Hematopoietic multipotent progenitor cell treated with erythropoietin and hydrocortisone succinate and interleukin-3 and kit ligand, for 17 days (in vitro differentiated cells): ENCODE measurements around the gene TBC1D2.
A peak's percentile ranks its signal among the peaks of the same experiment; 100 is the strongest.
"Not testable (repeated sequence)": the region's sequence is repeated elsewhere in the genome, so short reads cannot be mapped to it uniquely, and the experiment has no call there.

Source experiments
- DNase-seq: peaks from one replicate; pipeline ENCODE4 v3.0.0-alpha.2; 2015; ENCODE audit warnings: low spot score

Gene TBC1D2, protein sequence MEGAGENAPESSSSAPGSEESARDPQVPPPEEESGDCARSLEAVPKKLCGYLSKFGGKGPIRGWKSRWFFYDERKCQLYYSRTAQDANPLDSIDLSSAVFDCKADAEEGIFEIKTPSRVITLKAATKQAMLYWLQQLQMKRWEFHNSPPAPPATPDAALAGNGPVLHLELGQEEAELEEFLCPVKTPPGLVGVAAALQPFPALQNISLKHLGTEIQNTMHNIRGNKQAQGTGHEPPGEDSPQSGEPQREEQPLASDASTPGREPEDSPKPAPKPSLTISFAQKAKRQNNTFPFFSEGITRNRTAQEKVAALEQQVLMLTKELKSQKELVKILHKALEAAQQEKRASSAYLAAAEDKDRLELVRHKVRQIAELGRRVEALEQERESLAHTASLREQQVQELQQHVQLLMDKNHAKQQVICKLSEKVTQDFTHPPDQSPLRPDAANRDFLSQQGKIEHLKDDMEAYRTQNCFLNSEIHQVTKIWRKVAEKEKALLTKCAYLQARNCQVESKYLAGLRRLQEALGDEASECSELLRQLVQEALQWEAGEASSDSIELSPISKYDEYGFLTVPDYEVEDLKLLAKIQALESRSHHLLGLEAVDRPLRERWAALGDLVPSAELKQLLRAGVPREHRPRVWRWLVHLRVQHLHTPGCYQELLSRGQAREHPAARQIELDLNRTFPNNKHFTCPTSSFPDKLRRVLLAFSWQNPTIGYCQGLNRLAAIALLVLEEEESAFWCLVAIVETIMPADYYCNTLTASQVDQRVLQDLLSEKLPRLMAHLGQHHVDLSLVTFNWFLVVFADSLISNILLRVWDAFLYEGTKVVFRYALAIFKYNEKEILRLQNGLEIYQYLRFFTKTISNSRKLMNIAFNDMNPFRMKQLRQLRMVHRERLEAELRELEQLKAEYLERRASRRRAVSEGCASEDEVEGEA

DNA sequence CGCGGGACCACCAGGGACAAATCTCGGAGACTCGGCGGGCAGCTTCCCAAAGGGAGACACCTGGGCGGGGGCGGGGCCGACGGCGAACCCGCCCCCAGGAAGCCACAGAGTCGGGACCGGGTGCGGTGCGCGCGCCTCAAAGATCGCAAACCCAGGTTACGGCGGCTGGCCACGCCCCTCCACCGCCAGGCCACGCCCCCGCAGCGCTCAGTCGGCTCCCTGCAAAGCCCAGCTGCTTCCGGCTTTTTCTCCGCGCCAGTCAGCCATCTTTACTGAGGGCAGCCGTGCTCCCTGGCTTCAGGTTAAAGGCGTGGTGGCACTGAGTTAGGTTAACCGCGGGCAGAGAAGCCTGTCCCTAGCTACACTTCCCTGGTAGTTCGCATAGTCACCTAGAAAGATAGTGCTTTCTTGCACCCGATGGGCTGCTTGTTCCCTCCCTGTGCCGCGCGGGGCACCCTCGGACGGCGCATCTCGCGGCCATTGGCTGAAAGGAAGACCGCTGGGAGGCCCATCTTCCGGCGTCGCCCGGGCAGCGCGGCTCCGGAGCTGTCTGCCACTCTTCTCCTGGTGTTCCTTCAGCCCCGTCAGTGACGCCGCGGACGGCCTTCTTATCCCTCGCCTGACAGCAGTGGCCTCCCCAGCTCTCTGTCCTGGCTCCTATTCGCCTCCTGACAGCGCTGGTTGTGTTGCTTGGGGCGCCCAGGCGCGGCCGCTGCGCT lies at the start of gene TBC1D2:
TBC1D2 (minus strand) TSS at position 72 of the 719 bp plus-strand sequence. CDS start 108 bp downstream, outside the sequence.
- DNase-seq: peak; percentile 97

DNA sequence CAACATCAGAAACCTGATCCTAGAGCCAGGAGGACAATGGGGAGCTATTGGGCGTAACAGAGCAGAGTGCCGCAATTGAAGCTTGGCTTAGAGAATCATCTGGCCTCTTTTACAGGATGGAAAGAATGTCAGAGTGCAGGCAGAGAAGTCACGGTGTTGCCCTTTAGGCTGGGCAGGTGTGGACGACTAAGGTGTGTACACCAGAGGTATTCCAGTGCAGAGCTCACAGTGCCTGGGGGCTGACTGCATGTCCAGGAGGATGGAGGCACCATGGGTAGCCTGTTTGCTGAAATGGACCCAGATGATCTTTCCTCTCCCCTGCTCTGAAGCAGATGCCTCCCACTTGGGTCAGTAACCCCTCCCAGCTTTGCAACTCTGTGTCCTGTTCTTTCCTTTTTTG lies 48.9 kb upstream of the TBC1D2 start:
- no peak for DNase-seq

DNA sequence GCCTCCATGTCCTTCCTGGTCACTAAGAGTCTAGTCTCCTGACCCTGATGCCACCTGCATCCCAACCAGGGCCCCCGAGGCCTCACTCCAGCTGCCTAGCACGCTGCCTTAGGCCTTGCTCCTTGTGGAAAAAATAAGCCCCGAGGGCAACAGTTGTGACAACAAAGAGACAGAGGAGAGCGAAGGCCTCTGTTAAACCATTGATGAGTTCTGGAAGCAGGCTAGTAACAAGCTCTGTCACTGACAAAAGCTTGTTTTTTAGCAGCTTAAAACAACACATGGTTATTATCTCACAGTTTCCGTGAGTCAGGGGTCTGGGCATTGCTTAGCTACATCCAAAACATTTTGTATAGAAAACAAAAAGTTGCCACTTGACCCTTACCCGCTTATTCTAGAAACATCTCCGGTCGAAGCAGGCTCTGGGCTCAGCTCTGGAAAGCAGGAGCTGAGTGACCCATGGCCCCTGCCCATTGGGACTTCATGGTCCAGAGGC lies 48.2 kb upstream of the TBC1D2 start:
- no peak for DNase-seq

DNA sequence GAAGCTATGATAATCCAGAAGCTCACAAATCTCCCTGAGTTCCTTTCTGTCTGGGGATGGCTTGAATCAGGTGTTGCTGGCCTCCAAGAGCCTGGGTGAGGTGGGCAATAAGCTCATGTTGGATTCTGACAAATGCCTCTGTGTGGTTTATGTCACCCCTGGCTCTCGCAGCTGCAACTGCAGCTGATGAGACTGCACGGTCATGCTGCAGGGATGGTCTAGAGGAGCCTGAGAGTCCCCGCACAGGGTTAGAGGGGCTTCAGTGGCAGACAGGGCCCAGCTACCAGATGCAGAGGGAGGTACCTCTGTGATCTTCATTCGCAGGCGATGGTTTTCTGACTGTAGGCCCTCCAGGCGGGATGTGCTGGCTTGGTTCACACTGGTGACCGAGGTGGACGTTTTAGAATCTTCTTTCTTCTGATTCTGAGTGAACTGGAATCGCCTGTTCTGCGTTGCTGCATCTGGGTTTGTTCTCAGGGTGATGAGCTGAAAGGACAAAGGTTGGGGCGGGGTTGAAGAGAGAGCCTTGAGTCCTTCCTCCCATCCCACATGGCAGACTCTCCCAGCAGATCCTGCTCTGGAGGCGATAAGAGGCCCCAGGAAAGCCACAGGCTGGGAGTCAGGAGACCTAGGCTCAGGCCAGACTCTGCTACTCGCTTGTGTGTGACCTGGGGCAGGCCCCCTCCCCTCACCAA lies 47.6 kb upstream of the TBC1D2 start:
- no peak for DNase-seq

DNA sequence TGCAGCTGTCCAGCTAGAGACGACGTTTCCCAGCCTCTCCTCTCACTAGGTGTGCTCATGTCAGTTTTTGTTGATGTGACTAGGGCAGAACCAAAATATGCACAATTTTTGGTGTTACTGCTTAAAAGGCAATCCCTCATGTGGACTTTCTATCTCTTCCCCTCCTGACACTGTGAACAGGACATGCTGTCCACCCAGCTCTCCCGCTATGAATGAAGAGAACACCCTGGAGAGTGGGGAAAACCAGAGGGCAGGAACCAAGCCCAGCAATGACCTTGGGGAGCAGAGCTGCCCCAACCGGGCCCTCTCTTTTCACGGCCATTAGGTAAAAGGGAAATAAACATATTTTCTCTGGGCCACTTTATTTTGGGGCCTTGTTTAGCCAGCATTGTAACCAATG lies 46.7 kb upstream of the TBC1D2 start:
- DNase-seq: no peak

DNA sequence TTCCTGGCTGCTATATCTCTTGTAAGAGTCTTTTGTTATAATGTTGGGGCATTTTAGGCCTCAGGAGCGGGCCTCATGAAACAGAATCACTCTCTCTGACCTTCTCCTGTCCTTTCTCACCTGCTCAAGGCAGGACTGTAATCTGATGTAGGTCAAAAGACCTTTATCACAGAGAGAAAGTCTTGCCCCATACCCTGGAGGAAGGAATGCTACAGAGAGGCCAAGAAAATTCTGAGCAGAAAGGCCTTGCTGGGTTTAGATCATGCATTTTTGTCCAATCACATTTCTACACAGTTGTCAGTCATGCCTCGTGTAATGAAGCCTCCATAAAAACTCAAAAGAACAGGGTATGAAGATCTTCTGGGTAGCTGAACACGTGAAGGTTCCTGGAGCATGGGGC lies 45.2 kb upstream of the TBC1D2 start:
- no peak for DNase-seq

DNA sequence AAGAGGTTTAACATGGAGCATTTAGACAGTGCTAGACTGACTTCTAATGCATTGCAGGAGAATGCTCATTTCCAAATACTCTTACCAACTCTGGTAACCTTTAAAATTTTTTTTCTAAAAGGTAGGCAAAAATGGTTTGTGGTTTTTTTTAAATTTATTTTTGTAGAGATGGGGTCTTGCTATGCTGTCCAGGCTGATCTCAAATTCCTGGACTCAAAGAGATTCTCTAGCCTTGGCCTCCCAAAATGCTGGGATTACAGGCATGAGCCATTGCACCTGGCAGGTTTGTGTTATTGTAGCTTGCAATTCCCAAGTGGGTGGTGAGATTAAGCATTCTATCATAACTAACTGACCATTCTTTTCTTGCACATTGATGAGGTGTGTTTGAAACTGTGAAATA lies 43.0 kb upstream of the TBC1D2 start:
- DNase-seq: no peak

DNA sequence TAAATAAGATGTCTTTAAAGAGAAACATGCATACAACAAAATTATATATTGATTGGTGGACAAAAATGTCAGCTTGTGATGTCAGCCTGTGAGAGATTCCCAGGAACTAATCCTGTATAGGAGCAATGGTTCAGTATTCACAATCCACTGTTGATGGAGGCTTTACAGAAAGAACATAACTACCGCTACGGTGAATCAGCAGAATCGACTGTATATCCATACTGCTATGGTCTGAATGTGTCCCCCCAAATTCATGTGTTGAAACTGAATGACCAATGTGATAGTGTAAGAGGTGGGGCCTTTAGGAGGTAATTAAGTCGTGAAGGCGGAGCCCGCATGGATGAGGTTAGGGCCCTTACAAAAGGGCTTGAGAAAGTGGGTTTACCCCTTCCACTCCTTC lies 40.4 kb upstream of the TBC1D2 start:
- no peak for DNase-seq

DNA sequence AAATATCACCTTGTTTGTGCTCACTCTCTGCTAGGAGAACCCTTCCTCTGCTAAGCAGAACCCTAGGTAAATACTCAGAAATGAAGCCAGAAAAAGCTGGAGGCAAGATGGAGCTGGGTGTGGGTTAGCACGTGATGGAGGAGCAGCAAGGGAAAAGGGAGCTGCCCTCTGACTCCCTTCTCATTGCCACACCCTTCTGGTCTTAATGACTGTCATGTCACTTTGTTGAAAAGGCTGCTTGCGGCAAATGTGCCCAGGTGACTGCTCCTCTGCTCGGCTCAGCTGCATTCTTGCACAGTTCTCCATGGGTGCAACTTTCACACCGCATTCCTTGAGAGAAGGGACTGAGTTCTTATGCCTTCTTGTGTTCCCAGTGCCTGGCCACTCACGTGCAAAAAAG lies 36.4 kb upstream of the TBC1D2 start:
- no peak for DNase-seq

DNA sequence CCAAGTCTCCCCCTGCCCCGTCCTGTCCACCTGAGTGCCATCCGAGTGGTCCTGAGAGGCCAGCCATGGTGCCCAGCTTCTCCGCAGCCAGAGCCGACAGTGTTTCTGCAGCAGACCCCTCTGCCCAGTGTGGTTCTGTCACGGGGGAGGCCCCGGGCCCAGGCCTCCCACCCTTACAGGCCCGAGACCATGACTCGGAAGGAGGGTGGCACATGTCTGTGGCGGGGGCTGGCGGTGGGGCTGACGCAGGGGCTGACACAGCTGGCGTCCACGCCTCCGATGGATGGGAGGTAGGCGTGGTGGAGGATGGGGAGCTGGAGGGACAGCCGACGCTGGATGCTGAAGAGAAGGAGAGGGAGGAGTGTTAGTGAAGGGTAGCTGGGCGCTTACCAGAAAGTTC lies 35.0 kb upstream of the TBC1D2 start:
- DNase-seq: no peak

DNA sequence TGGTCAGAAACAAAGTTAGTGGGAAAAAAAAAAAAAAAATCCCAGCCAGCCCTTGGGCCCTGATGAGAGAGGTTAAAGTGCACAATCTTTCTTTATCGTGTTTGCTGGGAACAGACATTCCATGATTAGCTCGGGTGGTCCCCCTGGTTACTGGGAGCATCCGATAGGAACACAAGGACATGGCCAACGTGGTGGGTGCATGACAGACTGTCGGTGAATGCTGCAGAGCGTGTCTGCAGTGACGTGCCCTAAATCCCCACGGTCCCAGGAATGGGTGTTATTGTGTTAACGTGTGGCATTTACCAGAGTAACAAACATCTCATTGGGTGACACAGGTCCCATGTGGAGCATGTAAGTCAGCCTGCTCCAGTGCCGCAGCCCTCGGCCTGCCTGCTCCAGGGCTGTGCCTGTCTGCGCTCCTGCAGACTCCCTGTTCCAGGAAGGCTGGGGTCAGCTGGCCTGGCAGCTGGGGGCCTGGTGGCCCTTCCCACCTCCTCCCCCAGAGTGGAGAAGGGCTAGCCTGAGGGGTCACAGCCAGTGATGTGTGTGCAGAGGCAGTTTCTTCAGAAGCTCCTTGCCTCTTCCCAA lies 34.3 kb upstream of the TBC1D2 start:
- no peak for DNase-seq

DNA sequence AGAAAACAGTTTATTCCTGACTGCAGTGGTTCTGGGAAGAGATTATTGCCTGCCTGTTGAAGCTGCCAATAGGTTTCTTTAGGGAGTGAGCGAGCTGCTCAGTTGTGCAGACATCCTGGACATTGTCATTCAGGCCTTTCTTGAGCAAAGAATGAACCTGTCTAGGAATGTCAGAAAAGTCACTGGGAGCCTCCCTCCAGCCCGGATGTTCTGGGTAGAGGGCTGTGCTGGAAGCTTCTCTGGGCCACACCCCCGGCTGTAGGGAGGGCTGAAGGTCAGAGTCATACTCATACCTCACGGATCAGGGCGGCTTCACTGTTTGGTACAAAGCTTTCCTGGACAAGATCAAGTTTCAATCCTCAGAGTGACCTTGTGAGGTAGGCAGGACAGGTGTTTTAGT lies 33.4 kb upstream of the TBC1D2 start:
- no peak for DNase-seq

DNA sequence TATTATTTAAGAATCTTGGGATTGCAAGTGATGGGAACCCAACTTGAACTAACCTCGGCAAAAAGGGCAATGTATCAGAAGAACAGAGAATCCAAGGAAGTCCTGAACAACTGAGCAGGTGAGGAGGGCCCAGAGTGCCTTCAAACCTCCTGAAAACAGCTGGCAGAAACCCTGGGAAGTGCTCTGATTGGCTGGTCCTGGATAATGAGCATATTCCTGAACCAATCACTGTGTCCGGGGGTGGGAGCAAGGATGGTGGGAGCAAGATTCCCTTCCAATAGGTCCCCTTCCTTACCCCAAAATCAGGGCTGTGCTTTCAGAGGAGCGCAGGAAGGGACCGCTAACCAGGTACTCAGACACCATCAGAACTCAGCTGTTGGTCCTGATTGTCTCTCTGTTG lies 31.9 kb upstream of the TBC1D2 start:
- no peak for DNase-seq

DNA sequence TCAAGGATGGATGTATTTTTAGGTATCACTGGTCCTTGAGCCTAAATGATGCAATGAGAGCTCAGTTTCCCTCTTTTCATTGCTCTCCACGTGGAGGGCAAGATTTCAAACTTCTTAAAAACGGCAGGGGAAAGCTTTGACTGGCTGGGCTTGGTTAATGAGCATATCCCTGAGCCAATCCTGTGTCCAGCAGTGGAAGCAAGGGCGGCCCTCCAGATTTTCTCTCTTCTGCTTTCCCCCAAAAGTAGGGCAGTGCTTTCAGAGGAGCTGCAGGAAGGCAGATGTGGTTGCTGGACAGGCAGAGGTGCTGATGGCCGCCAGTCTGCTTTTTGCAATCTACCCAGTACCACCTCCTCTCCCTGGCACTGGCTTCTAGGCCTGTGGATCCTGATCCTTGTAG lies 30.0 kb upstream of the TBC1D2 start:
- no peak for DNase-seq

DNA sequence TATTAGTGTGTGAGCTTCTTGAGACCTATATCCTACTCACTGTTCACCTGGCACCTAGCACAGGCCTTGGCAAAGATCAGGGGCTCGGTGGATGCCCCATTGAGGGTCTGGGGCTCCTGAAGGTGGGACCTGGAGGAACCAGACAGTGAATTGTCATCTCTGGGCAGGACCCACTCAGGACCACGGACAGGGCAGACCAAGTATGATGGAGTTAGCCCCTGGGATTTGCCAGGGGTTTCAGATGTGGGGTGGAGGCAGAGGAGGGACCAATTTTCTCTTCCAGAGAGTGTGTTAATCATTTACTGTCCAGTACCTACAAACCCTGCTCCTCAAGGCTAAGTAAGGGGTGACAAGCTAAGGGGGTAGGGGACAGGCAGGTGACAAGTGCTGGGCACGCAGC lies 29.3 kb upstream of the TBC1D2 start:
- DNase-seq: no peak

DNA sequence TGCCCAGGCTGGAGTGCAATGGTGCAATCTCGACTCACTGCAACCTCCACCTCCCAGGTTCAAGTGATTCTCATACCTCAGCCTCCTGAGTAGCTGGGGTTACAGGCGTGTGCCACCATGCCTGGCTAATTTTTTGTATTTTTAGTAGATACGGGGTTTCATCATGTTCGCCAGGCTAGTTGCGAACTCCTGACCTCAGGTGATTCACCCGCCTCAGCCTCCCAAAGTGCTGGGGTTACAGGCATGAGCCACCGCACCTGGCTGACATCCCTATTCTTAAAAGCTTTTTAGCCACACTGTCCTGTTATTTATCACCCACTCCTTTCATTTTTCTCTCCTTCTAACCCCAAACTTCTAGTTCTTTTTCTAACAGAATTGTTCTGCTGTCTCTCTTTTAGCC lies 27.7 kb upstream of the TBC1D2 start:
- DNase-seq: not testable (repeated sequence)

DNA sequence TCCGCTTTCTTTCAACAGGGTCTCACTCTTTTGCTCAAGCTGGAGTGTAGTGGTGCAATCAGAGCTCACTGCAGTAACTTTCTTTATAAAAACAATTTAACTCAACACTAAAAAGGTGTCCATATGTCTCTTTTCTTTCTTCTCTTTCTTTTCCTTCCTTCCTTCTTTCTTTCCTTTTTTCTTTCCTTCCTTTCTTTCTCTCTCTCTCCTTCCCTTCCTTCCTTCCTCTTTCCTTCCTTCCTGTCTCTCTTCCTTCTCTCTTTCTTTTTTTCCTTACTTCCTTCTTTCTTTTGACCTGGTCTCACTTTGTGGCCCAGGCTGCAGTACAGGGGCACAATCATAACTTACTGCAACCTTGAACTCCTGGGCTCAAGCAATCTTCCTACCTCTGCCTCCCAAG lies 25.8 kb upstream of the TBC1D2 start:
- DNase-seq: no peak

DNA sequence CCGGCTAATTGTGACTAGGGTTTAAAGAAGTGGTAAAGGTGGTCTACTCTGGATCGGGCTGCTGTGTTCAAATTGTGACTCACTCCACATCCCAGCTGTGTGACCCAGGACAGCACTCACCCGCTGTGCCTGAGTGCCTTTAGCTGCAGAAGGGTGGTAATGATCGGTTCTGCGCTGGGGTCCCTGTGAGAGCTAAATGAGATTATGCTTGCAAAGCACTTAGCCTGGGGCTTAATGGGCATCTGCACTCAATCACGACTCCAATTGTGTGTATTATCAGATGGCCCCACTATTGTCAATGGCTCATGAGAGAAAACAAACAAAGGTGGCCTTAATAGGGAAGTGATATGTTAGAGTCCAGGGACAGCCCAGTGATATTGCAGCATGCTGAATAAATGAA lies 25.1 kb upstream of the TBC1D2 start:
- DNase-seq: no peak

DNA sequence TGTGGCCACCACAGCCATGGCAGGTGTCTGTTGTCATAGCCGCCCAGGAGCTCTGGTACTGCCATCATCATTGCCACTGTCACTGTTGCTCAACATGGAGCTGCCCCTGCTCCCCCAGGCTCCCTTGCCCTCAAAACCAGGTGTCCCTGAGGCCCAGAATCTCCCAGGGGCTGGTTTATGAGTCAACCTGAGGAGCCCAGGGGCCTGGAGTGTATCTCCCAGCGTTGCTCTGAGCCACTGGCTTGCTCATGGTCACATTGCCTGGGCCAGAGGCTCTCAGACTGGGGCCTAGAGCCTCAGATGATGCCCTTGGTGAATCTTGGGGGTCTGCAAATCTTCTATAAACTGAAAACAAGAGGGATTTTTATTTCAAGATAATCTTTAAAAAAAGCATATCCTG lies 24.7 kb upstream of the TBC1D2 start:
- DNase-seq: no peak

DNA sequence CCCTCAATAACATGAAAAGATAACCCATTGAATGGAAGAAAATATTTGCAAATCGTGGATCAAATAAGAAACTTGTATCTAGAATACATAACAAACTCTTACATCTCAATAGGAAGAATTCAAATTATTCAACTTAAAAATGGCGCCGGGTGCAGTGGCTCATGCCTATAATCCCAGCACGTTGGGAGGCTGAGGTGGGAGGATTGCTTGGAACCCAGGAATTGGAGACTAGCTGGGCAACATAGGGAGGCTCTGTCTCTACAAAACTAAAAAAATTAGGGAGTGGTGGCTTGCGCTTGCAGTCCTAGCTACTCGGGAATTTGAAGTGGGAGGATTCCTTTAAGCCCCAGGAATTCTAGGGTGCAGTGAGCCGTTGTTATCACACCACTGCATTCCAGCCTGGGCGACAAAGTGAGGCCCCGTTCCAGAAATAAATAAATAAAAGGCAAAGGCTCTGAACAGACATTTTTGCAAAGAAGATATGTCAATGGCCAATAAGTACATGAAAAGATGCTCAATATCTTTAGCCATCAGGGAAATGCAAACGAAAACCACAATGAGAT lies 21.5 kb upstream of the TBC1D2 start:
- no peak for DNase-seq

DNA sequence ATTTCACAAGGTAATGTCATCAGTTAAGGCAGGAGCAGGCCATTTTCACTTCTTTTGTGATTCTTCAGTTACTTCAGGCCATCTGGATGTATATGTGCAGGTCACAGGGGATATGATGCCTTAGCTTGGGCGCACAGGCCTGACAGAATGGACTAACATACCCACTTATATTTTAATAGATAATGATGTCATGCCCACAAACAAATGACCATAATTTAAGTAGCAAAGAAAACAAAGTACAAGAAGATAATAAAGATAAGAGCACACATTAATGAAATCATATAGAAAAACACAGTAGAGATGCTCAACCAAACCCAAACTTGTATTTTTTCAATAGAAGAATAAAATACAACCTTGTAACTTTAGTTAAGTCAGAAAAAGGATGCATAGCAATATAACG lies 19.7 kb upstream of the TBC1D2 start:
- DNase-seq: no peak
